ENCODE data around the gene BCAP31. TPM values are rescaled to one million over a fixed set of nuclear protein-coding genes. Genes with fewer than 3 reads are reported as not detected.

Gene BCAP31
- total RNA-seq, 1 experiment from 2014 or later: 432 TPM

- POLR2A ChIA-PET: no interaction called here
- intact Hi-C loops (cut with micrococcal nuclease; ENCODE audit: unreplicated experiment) (no loop called here), in situ Hi-C loops (cut with HindIII; ENCODE audit: low pct_unique_long_range_greater_than_20kb, low sequenced_read_pairs) (no loop called here)
- no TSS peak for BruUV-seq (replicated peaks)
- peaks cover 14% of the 10 kb centered on the region for H3K4me1 ChIP-seq (ENCODE audit: control insufficient read depth, insufficient read depth, low read length)
- H3K27ac ChIP-seq (ENCODE audit: low read length): no peak overlapping the region
- no peaks in the 10 kb centered on the region for H3K36me3 ChIP-seq (ENCODE audit: control insufficient read depth, insufficient read depth, low read length)
- no peaks in the 10 kb centered on the region for H3K9me3 ChIP-seq (ENCODE audit: control insufficient read depth, insufficient read depth, low read depth, low read length)
- H3K27me3 ChIP-seq (ENCODE audit: control insufficient read depth, insufficient read depth, low read length): no peaks in the 10 kb centered on the region
- CTCF ChIA-PET: no interaction called here
- DNase-seq (ENCODE audit: low read depth, low spot score) (no peak), ATAC-seq (peak; percentile 6)
- H3K4me3 ChIP-seq (ENCODE audit: low read depth in 2 of 2, low read length in 2 of 2): no peak overlapping the region
- TF ChIP-seq CTCF (IDR thresholded peaks at IDR 0.05) (no peak), POLR2AphosphoS5 (IDR thresholded peaks at IDR 0.05; ENCODE audit: low read depth, low read length) (no peak), SIN3A (IDR thresholded peaks at IDR 0.05; ENCODE audit: borderline replicate concordance, insufficient read depth, low read depth, low read length) (no peak), TCF7L2 (IDR thresholded peaks at IDR 0.05; ENCODE audit: low read depth, low read length) (no peak), REST (IDR thresholded peaks at IDR 0.05; ENCODE audit: insufficient read depth in 1 of 2, low read depth in 2 of 2, low read length in 1 of 2) (no peak)
Measured at GRCh38 chrX:153693216-153694086, 30.7 kb downstream of the BCAP31 start.

GRCh38 chrX:153692611-153693156 is 31.5 kb downstream of the BCAP31 start:
- ChIA-PET POLR2A (no interaction called here), CTCF (no interaction called here)
- ATAC-seq (no peak), DNase-seq (ENCODE audit: low read depth, low spot score) (no peak)
- Histone ChIP-seq H3K36me3 (ENCODE audit: control insufficient read depth, insufficient read depth, low read length) (no peaks in the 10 kb centered on the region), H3K4me1 (ENCODE audit: control insufficient read depth, insufficient read depth, low read length) (peaks cover 14% of the 10 kb centered on the region), H3K27ac (ENCODE audit: low read length) (no peak overlapping the region), H3K27me3 (ENCODE audit: control insufficient read depth, insufficient read depth, low read length) (no peaks in the 10 kb centered on the region), H3K9me3 (ENCODE audit: control insufficient read depth, insufficient read depth, low read depth, low read length) (no peaks in the 10 kb centered on the region), H3K4me3 (ENCODE audit: low read depth in 2 of 2, low read length in 2 of 2) (no peak overlapping the region)
- in situ Hi-C loops (cut with HindIII; ENCODE audit: low pct_unique_long_range_greater_than_20kb, low sequenced_read_pairs) (no loop called here), intact Hi-C loops (cut with micrococcal nuclease; ENCODE audit: unreplicated experiment) (no loop called here)
- no TSS peak for BruUV-seq (replicated peaks)
- TF ChIP-seq SIN3A (IDR thresholded peaks at IDR 0.05; ENCODE audit: borderline replicate concordance, insufficient read depth, low read depth, low read length) (no peak), CTCF (IDR thresholded peaks at IDR 0.05) (no peak), REST (IDR thresholded peaks at IDR 0.05; ENCODE audit: insufficient read depth in 1 of 2, low read depth in 2 of 2, low read length in 1 of 2) (no peak), TCF7L2 (IDR thresholded peaks at IDR 0.05; ENCODE audit: low read depth, low read length) (no peak), POLR2AphosphoS5 (IDR thresholded peaks at IDR 0.05; ENCODE audit: low read depth, low read length) (no peak)

All from Panc1 (cell line).